ENCODE results near the gene LMAN1L.

DNA sequence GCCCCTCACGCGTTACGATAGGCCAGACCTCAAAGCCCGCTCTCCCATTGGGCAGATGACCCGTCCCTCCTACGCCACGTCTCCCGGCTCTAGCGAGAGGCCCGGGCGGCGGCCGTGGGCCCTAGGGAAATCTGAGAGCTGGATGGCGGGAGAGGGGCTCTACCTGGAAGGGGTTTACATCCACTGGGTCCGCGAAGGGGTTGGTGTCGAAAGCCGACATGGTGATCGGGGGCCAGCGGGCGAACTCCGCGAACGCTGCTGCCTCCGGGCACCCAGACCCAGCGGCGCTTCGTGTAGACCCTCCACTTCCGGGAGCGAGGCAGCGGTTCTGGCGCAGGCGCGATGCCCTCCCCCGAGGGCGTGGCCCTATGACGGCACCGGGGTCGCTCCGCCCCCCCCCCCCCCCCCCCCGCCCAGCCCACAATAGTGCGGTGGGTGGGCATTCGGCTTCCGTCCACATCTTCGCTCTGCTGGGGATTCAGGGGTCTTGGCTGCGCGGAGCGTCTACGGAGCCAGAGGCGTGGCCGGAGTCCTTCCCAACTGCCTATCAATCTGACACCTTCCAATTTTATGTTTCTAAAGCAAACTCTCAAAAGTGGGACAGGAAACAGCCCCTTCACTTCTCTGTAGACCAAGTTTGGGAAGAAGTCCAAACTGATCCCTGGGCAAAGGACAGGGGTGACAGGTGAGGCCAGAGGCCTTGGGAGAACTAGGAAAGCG lies 60.6 kb downstream of the LMAN1L start, which contains the start of gene SCAMP2:
- TF ChIP-seq, protein P1, sequence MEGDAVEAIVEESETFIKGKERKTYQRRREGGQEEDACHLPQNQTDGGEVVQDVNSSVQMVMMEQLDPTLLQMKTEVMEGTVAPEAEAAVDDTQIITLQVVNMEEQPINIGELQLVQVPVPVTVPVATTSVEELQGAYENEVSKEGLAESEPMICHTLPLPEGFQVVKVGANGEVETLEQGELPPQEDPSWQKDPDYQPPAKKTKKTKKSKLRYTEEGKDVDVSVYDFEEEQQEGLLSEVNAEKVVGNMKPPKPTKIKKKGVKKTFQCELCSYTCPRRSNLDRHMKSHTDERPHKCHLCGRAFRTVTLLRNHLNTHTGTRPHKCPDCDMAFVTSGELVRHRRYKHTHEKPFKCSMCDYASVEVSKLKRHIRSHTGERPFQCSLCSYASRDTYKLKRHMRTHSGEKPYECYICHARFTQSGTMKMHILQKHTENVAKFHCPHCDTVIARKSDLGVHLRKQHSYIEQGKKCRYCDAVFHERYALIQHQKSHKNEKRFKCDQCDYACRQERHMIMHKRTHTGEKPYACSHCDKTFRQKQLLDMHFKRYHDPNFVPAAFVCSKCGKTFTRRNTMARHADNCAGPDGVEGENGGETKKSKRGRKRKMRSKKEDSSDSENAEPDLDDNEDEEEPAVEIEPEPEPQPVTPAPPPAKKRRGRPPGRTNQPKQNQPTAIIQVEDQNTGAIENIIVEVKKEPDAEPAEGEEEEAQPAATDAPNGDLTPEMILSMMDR (conservative IDR thresholded peaks at IDR 0.05; ENCODE audit: low read depth, low read length), result no peak
- TF ChIP-seq CHD1 (IDR thresholded peaks at IDR 0.05; ENCODE audit: low read depth, low read length) (no peak), SMC3 (IDR thresholded peaks at IDR 0.05; ENCODE audit: low read depth, low read length) (no peak), POLR2A (IDR thresholded peaks at IDR 0.05; ENCODE audit: low read depth, low read length) (peak; percentile 94), RAD21 (IDR thresholded peaks at IDR 0.05; ENCODE audit: low read length) (no peak), MAZ (IDR thresholded peaks at IDR 0.05; ENCODE audit: borderline replicate concordance, low read depth, low read length) (no peak; the same call in 1 of the 2 replicates)
- TF ChIP-seq, protein P2, sequence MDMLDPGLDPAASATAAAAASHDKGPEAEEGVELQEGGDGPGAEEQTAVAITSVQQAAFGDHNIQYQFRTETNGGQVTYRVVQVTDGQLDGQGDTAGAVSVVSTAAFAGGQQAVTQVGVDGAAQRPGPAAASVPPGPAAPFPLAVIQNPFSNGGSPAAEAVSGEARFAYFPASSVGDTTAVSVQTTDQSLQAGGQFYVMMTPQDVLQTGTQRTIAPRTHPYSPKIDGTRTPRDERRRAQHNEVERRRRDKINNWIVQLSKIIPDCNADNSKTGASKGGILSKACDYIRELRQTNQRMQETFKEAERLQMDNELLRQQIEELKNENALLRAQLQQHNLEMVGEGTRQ (IDR thresholded peaks at IDR 0.05; ENCODE audit: low read depth, low read length), result peak; percentile 8; the same call in 1 of the 2 replicates

Measured in IMR-90 (cell line).